Activated T-cell treated with anti-CD3 and anti-CD28 coated beads, Interleukin-2, amount 50 U/mL, for 4 hours (primary cell): ENCODE results near the gene DGKG. TPM values are rescaled to one million over a fixed set of nuclear protein-coding genes. Genes with fewer than 3 reads are reported as not detected.

Experiments used
- ATAC-seq, 2 donors: fragments of 200-7000 bp; cut with Tn5 transposase; one replicate each; pipeline ENCODE4 v1.10.0; 2021
- DNase-seq: peaks from one replicate; pipeline ENCODE4 v3.0.0-alpha.2; 2020
- H3K27me3 Mint-ChIP-seq: one replicate; pipeline ENCODE4 v1.8.0; 2021; ENCODE audit warnings: low read depth, mixed read lengths
- H3K36me3 Mint-ChIP-seq: one replicate; pipeline ENCODE4 v1.8.0; 2022; ENCODE audit warnings: mixed read lengths; ENCODE audit not compliant: insufficient read depth
- H3K4me1 Mint-ChIP-seq: one replicate; pipeline ENCODE4 v1.8.0; 2021; ENCODE audit warnings: low read depth, mixed read lengths
- H3K4me3 Mint-ChIP-seq: one replicate; pipeline ENCODE4 v1.8.0; 2021; ENCODE audit warnings: mild to moderate bottlenecking, moderate library complexity, mixed read lengths
- H3K9me3 Mint-ChIP-seq: one replicate; pipeline ENCODE4 v1.8.0; 2021; ENCODE audit warnings: mixed read lengths
- total RNA-seq, 3 donors: library from RNA; stranded (reverse); gene quantifications; one replicate each; pipeline ENCODE4 v1.2.1, GENCODE V29; 2021

The DGKG gene
- total RNA-seq, 3 donors from 2014 or later = 0.27 to 1.2 (median 0.40) TPM

DNA sequence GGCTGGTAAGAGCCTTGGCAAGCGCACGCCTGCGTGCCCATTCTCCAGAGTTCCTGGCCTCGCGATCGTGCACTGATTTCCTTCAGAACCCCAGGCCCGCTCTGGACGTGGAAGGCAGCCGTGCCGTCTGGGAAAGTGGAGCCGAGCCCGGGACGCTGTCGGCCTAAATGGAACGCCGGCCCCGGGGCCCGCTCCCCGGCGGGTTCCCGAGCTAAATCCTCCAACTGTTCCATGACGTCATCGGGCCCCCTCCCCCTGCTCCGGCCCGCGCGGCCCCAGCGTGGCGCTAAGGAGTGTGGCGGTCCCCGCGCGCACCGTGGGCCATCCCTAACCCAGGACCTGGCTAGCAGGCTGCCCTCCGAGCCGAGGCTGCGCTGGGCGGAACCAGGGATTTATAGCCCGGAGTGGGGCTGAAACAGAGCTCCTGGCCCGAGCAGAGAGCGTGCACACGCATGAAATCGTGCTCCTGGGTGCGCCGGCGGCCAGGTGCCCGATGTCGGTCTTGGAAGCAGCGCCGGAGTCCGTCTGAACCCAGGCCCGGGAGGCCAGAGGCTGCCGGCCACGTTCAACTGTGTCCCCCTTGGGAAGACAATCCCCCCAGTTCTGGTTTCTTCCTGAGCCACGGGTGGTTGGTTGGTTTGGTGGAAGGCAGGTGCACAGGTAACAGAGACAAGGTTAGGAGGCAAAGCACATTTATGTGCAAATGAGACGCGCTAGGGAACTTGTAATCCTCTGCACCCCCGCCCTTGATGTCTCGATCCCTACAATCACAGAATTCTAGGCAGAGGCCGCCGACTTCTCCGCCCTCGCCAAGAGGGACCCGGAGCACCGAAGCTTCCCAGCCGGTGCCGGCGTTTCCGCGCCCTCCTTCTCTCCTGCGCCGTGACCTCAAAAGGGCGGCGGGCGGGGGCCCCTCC is 168.2 kb downstream of the DGKG start:
- ATAC-seq = peak; percentile 18 to 34
- Mint-ChIP-seq H3K9me3 (no peaks in the 10 kb centered on the region), H3K4me1 (peaks cover 6% of the 10 kb centered on the region)

GRCh38 chr3:186192823-186193222 is 169.2 kb downstream of the DGKG start:
- ATAC-seq (no peak), DNase-seq (no peak)
- Mint-ChIP-seq H3K9me3 (no peaks in the 10 kb centered on the region), H3K4me1 (peaks cover 6% of the 10 kb centered on the region), H3K4me3 (no peak overlapping the region), H3K36me3 (no peaks in the 10 kb centered on the region), H3K27me3 (peaks cover 45% of the 10 kb centered on the region)

More for the DNA sequence above, 168.2 kb downstream of the DGKG start:
- Mint-ChIP-seq H3K27me3 (peaks cover 45% of the 10 kb centered on the region), H3K4me3 (no peak overlapping the region), H3K36me3 (no peaks in the 10 kb centered on the region)
- no peak for DNase-seq

- ATAC-seq (no peak), DNase-seq (no peak)
- H3K4me3 Mint-ChIP-seq = no peak overlapping the region
- H3K27me3 Mint-ChIP-seq = peaks cover 34% of the 10 kb centered on the region
- H3K36me3 Mint-ChIP-seq = no peaks in the 10 kb centered on the region
- H3K4me1 Mint-ChIP-seq = peaks cover 20% of the 10 kb centered on the region
- no peaks in the 10 kb centered on the region for H3K9me3 Mint-ChIP-seq
These were observed 172.5 kb downstream of the DGKG start for GRCh38 chr3:186189492-186189891.

DNA sequence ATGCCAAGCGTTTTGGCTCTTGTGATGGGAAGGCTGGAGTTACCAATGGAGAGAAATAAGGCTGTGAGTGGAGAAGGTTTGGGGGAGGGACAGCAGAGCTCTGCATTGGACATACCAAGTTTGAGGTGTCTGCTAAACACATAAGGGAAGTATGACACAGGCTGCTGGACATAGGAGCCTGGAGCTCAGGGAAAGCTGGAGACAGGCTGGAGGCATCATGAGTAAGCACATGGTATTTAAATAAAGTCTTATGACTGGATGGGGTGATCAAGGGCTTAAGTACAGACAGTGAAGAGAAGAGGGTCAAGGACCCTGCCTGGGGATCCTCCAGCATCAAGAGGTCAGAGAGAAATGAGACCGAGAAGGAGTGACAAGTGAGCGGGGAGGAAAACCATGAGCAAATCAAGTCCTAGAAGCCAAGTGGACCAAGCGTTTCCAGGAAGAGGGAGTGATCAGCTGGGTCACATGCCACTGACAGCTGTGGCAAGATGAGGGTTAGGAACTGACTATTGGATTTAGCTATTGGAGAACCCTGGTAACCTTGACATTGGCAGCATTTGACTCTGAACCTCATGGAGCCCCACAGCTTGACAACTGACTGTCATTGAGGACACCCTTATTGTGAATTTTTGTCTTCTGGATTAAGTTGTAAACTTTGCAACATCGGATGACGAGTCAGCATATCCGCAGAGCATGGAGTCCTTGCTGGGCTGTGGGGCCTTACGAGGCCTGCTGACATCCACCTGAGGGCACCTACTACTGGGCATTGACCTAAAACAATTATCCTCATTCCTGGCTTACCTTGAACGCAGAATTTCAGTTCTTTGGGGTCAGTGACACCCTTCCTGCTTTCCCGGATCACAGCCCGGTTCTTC is 174.4 kb downstream of the DGKG start:
- H3K9me3 Mint-ChIP-seq = no peaks in the 10 kb centered on the region
- DNase-seq (no peak), ATAC-seq (no peak)
- no peak overlapping the region for H3K4me3 Mint-ChIP-seq
- H3K27me3 Mint-ChIP-seq = peaks cover 19% of the 10 kb centered on the region
- H3K36me3 Mint-ChIP-seq = no peaks in the 10 kb centered on the region
- peaks cover 14% of the 10 kb centered on the region for H3K4me1 Mint-ChIP-seq

DNA sequence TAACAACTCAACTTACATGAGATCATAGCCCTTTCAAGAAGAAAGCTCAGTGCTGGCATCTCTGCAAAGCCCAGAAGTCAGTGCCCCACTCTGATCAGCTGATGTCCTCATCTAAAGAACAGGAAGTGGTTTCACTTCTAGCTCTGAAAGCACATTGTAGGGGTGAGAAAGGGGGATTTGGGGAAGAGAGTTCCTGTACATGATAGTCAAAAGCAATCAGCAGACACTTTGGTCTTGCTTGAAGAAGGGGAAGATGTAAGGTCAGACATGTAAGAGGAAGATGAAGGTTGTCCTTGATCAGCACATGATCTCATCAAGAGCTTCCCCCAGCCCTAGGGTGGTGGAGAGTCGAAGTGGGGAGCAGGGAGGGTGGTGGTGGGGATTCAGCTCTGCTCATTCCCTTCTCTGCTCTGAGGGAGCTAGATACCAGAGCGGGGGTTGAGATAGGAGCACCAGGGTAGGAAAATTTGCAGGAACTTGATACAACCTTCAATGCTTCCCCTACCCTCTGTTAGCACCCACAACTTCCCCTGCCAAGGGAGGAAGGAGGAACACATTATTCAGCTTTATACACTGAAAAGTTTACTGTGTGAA is 176.7 kb downstream of the DGKG start:
- Mint-ChIP-seq H3K4me3 (no peak overlapping the region), H3K4me1 (peaks cover 14% of the 10 kb centered on the region), H3K27me3 (no peaks in the 10 kb centered on the region), H3K36me3 (no peaks in the 10 kb centered on the region), H3K9me3 (no peaks in the 10 kb centered on the region)
- DNase-seq (no peak), ATAC-seq (peak; percentile 43 to 62)

GRCh38 chr3:186184021-186184420 is 178.0 kb downstream of the DGKG start:
- no peak overlapping the region for H3K4me3 Mint-ChIP-seq
- no peaks in the 10 kb centered on the region for H3K36me3 Mint-ChIP-seq
- DNase-seq (no peak), ATAC-seq (no peak)
- no peaks in the 10 kb centered on the region for H3K27me3 Mint-ChIP-seq
- peaks cover 14% of the 10 kb centered on the region for H3K4me1 Mint-ChIP-seq
- no peaks in the 10 kb centered on the region for H3K9me3 Mint-ChIP-seq

DNA sequence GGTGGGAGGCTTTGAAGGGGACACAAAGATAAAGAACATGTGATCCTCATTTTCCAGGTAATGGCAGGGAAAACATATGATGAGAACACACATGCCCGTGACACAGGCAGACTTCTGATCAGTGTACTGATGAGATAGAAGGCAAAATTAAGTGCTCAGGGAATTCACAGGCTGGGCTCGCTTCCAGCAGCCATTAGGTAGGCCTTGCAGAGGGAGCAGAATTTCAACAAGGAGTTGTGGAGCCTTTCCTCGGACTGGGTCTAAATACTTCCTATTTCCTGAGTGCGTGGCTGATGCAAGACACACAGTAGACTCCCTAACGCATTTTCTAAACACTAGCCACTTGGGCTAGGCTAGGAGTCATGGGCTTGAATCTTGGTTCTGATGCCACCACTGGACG is 179.2 kb downstream of the DGKG start:
- ATAC-seq = no peak
- Mint-ChIP-seq H3K4me3 (no peak overlapping the region), H3K4me1 (peaks cover 14% of the 10 kb centered on the region), H3K36me3 (no peaks in the 10 kb centered on the region), H3K27me3 (no peaks in the 10 kb centered on the region), H3K9me3 (no peaks in the 10 kb centered on the region)
- DNase-seq = no peak

DNA sequence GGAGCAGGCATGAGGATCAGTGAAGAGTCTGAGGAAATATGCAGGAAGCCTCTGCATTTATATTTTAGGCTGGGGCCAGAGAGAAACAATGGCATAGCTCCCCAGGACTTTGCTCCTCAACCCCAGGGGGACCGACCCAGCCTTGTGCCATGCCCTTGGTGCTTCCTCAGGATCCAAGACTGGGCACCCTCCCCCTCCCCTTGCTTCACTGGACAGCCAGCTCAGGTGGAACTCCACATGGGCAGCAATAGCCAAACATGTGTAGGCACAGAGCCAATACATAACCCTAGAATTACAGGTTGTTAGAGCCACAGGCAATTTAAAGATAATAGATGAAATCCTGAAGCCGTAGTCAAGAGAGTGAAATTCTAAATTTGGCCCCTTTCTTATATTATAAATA is 180.1 kb downstream of the DGKG start:
- DNase-seq = no peak
- no peaks in the 10 kb centered on the region for H3K36me3 Mint-ChIP-seq
- peaks cover 14% of the 10 kb centered on the region for H3K4me1 Mint-ChIP-seq
- ATAC-seq = no peak
- H3K4me3 Mint-ChIP-seq = no peak overlapping the region
- H3K9me3 Mint-ChIP-seq = no peaks in the 10 kb centered on the region
- no peaks in the 10 kb centered on the region for H3K27me3 Mint-ChIP-seq

GRCh38 chr3:186180891-186181481 is 181.0 kb downstream of the DGKG start:
- Mint-ChIP-seq H3K4me1 (peaks cover 11% of the 10 kb centered on the region), H3K36me3 (no peaks in the 10 kb centered on the region), H3K4me3 (no peak overlapping the region), H3K27me3 (no peaks in the 10 kb centered on the region), H3K9me3 (no peaks in the 10 kb centered on the region)
- DNase-seq = no peak
- peak in 1 of 2 donors; percentile 7 for ATAC-seq

- H3K4me3 Mint-ChIP-seq = no peak overlapping the region
- H3K36me3 Mint-ChIP-seq = no peaks in the 10 kb centered on the region
- H3K9me3 Mint-ChIP-seq = no peaks in the 10 kb centered on the region
- DNase-seq (no peak), ATAC-seq (no peak)
- H3K27me3 Mint-ChIP-seq = no peaks in the 10 kb centered on the region
- peaks cover 7% of the 10 kb centered on the region for H3K4me1 Mint-ChIP-seq
These were observed 181.9 kb downstream of the DGKG start for GRCh38 chr3:186180151-186180550.

DNA sequence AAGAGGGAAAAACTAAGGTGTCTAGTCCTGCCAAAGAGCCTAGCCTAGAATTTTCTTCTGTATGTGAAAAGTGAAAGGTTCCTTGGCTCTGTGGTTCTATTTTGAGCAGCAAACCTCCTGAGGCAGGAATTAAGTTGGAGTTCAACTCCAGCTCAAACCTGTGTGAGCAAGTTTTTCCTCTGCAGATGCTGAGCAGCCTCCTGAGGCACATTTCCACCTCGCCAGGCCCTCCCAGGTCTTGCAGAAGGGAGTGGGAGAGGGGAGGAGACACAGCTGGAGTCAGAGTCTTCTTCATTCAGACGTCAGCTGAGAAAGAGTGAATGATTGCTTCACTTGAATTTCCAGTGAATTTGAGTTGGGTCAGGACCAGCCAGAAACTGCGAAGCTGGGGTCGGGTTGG is 183.6 kb downstream of the DGKG start:
- Mint-ChIP-seq H3K4me1 (no peaks in the 10 kb centered on the region), H3K27me3 (no peaks in the 10 kb centered on the region), H3K36me3 (no peaks in the 10 kb centered on the region), H3K4me3 (no peak overlapping the region), H3K9me3 (no peaks in the 10 kb centered on the region)
- DNase-seq (no peak), ATAC-seq (no peak)

DNA sequence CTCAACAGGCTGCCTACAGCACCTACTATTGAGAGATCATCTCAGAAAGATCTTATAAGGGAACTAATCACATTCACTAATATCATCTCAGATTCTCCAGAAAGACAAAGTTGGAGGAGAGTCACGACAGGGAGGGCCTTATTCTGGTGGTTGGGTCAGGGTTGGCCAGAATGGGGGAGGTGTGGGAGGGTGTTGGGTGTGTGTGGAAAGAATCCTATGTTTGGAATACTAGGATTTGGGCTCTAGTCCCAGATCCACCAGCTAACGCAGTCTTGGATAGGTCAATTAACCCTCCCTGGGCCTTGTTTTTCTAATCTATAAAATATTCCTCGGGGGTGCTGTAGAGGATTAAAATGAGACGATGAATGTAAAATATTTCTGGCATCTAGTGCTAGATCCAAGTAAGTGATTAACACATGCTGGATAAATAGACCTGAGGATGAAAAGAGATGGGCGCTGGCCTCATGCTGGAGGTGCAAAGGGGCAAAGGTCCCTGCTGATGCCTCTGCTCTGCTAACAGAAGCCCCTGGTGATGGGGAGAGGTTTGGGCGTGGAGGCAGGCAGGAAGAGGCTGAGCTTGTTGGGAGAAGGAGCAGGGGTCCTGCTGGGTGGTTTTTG is 185.6 kb downstream of the DGKG start:
- no peak overlapping the region for H3K4me3 Mint-ChIP-seq
- no peaks in the 10 kb centered on the region for H3K4me1 Mint-ChIP-seq
- H3K36me3 Mint-ChIP-seq = no peaks in the 10 kb centered on the region
- ATAC-seq (no peak), DNase-seq (no peak)
- no peaks in the 10 kb centered on the region for H3K9me3 Mint-ChIP-seq
- H3K27me3 Mint-ChIP-seq = no peaks in the 10 kb centered on the region

- Mint-ChIP-seq H3K4me3 (no peak overlapping the region), H3K4me1 (no peaks in the 10 kb centered on the region), H3K9me3 (no peaks in the 10 kb centered on the region), H3K27me3 (no peaks in the 10 kb centered on the region), H3K36me3 (no peaks in the 10 kb centered on the region)
- ATAC-seq (no peak), DNase-seq (no peak)
These were observed 188.7 kb downstream of the DGKG start for GRCh38 chr3:186173224-186173815.
